Activated CD4-positive, CD25-positive, alpha-beta regulatory T cell (primary cell): ENCODE data around the gene METTL4.
A peak's percentile ranks its signal among the peaks of the same experiment; 100 is the strongest.

Experiments
- DNase-seq, 4 experiments: peaks; one replicate each; lab custom pipeline; 2025; lab: John Stamatoyannopoulos, UW

Gene METTL4

GRCh38 chr18:2571200-2572170 lies at the start of gene METTL4, which contains the start of gene NDC80:
METTL4 (minus strand) TSS chr18:2571505; CDS start chr18:2567216, 4,289 bp downstream.
NDC80 (plus strand) TSS chr18:2571557; CDS start chr18:2572986, 1,429 bp downstream.
- peak; percentile 56 to 71 (median 61) for DNase-seq

GRCh38 chr18:2618009-2618408 lies 46.7 kb upstream of the METTL4 start:
- no peak for DNase-seq

- DNase-seq = no peak
Observed at GRCh38 chr18:2617401-2617998, 46.2 kb upstream of the METTL4 start.

- no peak for DNase-seq
Observed at GRCh38 chr18:2612996-2613395, 41.7 kb upstream of the METTL4 start.

GRCh38 chr18:2610549-2610948 lies 39.2 kb upstream of the METTL4 start:
- DNase-seq = no peak

- DNase-seq = no peak
Observed at GRCh38 chr18:2609604-2610003, 38.3 kb upstream of the METTL4 start.

- DNase-seq = no peak
Observed at GRCh38 chr18:2606335-2606734, 35.0 kb upstream of the METTL4 start.

GRCh38 chr18:2602844-2603243 lies 31.5 kb upstream of the METTL4 start:
- DNase-seq = no peak

GRCh38 chr18:2597639-2598038 lies 26.3 kb upstream of the METTL4 start:
- DNase-seq = peak in 1 of 4 experiments; percentile 1

GRCh38 chr18:2590303-2590702 lies 19.0 kb upstream of the METTL4 start:
- no peak for DNase-seq

GRCh38 chr18:2589345-2590068 lies 18.2 kb upstream of the METTL4 start:
- DNase-seq = no peak

GRCh38 chr18:2588666-2589344 lies 17.5 kb upstream of the METTL4 start:
- DNase-seq = no peak

- DNase-seq = no peak
Observed at GRCh38 chr18:2587788-2588187, 16.5 kb upstream of the METTL4 start.

- no peak for DNase-seq
Observed at GRCh38 chr18:2573408-2573807, 2.1 kb upstream of the METTL4 start.

GRCh38 chr18:2572892-2573291 lies 1.6 kb upstream of the METTL4 start:
- no peak for DNase-seq

GRCh38 chr18:2572171-2572569 lies 865 bp upstream of the METTL4 start:
- no peak for DNase-seq

- DNase-seq = peak in 2 of 4 experiments; percentile 28 to 30
Observed at GRCh38 chr18:2570772-2571199, 519 bp downstream of the METTL4 start.

GRCh38 chr18:2569338-2570207 lies 1.7 kb downstream of the METTL4 start:
- no peak for DNase-seq

GRCh38 chr18:2568605-2569004 lies 2.7 kb downstream of the METTL4 start:
- no peak for DNase-seq

- DNase-seq = no peak
Observed at GRCh38 chr18:2568129-2568528, 3.2 kb downstream of the METTL4 start.

- DNase-seq = no peak
Observed at GRCh38 chr18:2564373-2564772, 6.9 kb downstream of the METTL4 start.
